Caco-2 (cell line): Measurements from ENCODE around the gene FUBP3. TPM values are rescaled to one million over a fixed set of nuclear protein-coding genes. Genes with fewer than 3 reads are reported as not detected.

Experiments
- BruUV-seq: library from RNA; stranded (reverse); fragments of 400-500 nt; replicated peaks from 2 replicates; lab custom pipeline; 2021; lab: Mats Ljungman, UMichigan
- CTCF ChIA-PET: fragments of 300-600 bp; sonication (Branson Sonifier 250); formaldehyde crosslinking; loops from one replicate; lab custom pipeline; 2022; ENCODE audit warnings: antibody characterized with exemption; lab: Charles Lee
- POLR2A ChIA-PET: fragments of 300-600 bp; sonication (Branson Sonifier 250); formaldehyde crosslinking; loops from one replicate; lab custom pipeline; 2022; ENCODE audit warnings: antibody characterized with exemption; lab: Charles Lee
- DNase-seq, 2 experiments: peaks; one replicate each; pipeline versions ENCODE4 v3.0.0 to v3.0.0-alpha.2; 2020 to 2022
- H3K27me3 ChIP-seq: replicated peaks from 2 replicates; pipeline ENCODE4 v1.6.0; 2011; ENCODE audit warnings: low read length; ENCODE audit not compliant: control insufficient read depth, insufficient read depth
- H3K36me3 ChIP-seq: 2 replicates; pipeline ENCODE4 v1.5.1; 2011; ENCODE audit warnings: low read length; ENCODE audit not compliant: control insufficient read depth, insufficient read depth
- H3K4me1 ChIP-seq: fragments of 250-450 bp; sonication (Bioruptor Pico); 2 replicates; pipeline ENCODE4 v1.5.1; 2020; ENCODE audit warnings: mild to moderate bottlenecking
- H3K4me3 ChIP-seq: 2 replicates; pipeline ENCODE4 v1.5.1; 2011; ENCODE audit warnings: low read depth, mild to moderate bottlenecking, control low read depth, low read length
- H3K9me3 ChIP-seq: fragments of 250-450 bp; sonication (Bioruptor Pico); 2 replicates; pipeline ENCODE4 v1.5.1; 2020; ENCODE audit warnings: mild to moderate bottlenecking, moderate library complexity
- H3K27ac Mint-ChIP-seq: one replicate; pipeline ENCODE4 v1.8.0; 2022; ENCODE audit warnings: mixed read lengths; ENCODE audit not compliant: unreplicated experiment
- H3K27me3 Mint-ChIP-seq: one replicate; pipeline ENCODE4 v1.8.0; 2022; ENCODE audit warnings: mixed read lengths; ENCODE audit not compliant: insufficient read depth, unreplicated experiment
- H3K36me3 Mint-ChIP-seq: one replicate; pipeline ENCODE4 v1.8.0; 2022; ENCODE audit warnings: mild to moderate bottlenecking, mixed read lengths; ENCODE audit not compliant: insufficient read depth, unreplicated experiment
- H3K4me1 Mint-ChIP-seq: one replicate; pipeline ENCODE4 v1.8.0; 2022; ENCODE audit warnings: low read depth, mixed read lengths; ENCODE audit not compliant: unreplicated experiment
- H3K4me3 Mint-ChIP-seq: one replicate; pipeline ENCODE4 v1.8.0; 2022; ENCODE audit warnings: mild to moderate bottlenecking, moderate library complexity, mixed read lengths; ENCODE audit not compliant: unreplicated experiment
- H3K9me3 Mint-ChIP-seq: one replicate; pipeline ENCODE4 v1.8.0; 2022; ENCODE audit warnings: mixed read lengths; ENCODE audit not compliant: unreplicated experiment
- intact Hi-C: fragments of 100-400 bp; cut with micrococcal nuclease; formaldehyde crosslinking; loops from one replicate; pipeline ENCODE4 v1.10.0; 2022; ENCODE audit not compliant: unreplicated experiment
- total RNA-seq: library from RNA; stranded (reverse); gene quantifications from 2 replicates; pipeline ENCODE4 v1.2.3, GENCODE V29; 2022
- TF ChIP-seq, protein P1 (sequence below), 2 experiments: fragments of 200-600 bp in 1 of 2; IDR thresholded peaks; 1 replicate in 1 of 2; 2 replicates in 1 of 2; pipeline versions ENCODE4 v1.5.1 to v1.8.0; 2011 to 2022; ENCODE audit warnings: antibody characterized with exemption in 1 of 2, control low read depth in 1 of 2, inconsistent platforms in 1 of 2, low read depth in 1 of 2, low read length in 1 of 2, mild to moderate bottlenecking in 1 of 2, moderate library complexity in 1 of 2; ENCODE audit not compliant: insufficient read depth in 1 of 2, severe bottlenecking in 1 of 2, unreplicated experiment in 1 of 2

Gene FUBP3
- total RNA-seq, 1 experiment from 2014 or later: 76.1 TPM

DNA sequence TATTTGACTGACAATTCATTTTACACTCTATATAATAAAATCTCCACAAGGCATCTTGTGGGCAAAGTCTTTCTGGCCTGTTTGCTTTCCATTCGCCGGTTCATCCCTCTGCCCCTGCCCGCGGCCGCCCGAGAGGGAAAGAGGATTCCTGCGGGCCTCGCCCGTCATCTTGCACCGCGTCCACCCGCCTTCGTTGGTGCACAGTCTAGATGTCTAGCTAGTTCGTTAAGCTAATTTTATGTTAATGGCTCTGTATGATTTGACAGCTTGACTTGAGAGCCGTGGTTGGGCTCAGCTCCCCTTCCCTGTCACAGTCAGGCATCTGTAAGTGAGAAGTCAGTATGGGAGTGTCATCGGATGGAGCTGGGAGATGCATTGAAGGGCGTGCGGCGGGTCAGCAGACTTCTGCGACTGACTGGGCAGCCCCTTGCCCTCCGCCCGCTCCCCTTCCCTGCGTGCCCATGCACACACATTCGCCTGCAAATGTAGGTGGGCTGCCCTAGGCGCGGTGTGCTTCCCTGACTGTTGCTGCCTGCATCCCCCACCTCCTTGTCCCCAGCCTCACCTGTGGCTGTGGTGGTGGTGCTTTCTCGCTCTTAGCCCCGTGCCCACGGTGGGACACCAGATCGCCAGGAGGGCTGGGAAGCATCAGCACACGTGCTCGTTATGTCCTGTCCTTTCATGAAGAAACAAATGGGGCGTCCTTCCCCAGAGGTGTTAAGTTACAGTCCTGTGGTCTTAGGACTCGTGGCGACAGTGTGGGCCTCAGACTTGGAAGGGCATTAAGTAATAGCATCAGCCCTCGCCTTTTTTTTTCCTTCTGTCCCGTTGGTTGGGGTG, 59.1 kb downstream of the FUBP3 start:
- H3K27me3 Mint-ChIP-seq: no peaks in the 10 kb centered on the region
- Histone ChIP-seq H3K4me1 (no peaks in the 10 kb centered on the region), H3K4me3 (no peak overlapping the region), H3K9me3 (no peaks in the 10 kb centered on the region), H3K36me3 (no peaks in the 10 kb centered on the region; the same call in none of the 2 replicates), H3K27me3 (no peaks in the 10 kb centered on the region)
- peaks cover 42% of the 10 kb centered on the region for H3K36me3 Mint-ChIP-seq
- no peaks in the 10 kb centered on the region for H3K4me1 Mint-ChIP-seq
- no peaks in the 10 kb centered on the region for H3K9me3 Mint-ChIP-seq
- POLR2A ChIA-PET: no interaction called here
- TF ChIP-seq, protein P1, sequence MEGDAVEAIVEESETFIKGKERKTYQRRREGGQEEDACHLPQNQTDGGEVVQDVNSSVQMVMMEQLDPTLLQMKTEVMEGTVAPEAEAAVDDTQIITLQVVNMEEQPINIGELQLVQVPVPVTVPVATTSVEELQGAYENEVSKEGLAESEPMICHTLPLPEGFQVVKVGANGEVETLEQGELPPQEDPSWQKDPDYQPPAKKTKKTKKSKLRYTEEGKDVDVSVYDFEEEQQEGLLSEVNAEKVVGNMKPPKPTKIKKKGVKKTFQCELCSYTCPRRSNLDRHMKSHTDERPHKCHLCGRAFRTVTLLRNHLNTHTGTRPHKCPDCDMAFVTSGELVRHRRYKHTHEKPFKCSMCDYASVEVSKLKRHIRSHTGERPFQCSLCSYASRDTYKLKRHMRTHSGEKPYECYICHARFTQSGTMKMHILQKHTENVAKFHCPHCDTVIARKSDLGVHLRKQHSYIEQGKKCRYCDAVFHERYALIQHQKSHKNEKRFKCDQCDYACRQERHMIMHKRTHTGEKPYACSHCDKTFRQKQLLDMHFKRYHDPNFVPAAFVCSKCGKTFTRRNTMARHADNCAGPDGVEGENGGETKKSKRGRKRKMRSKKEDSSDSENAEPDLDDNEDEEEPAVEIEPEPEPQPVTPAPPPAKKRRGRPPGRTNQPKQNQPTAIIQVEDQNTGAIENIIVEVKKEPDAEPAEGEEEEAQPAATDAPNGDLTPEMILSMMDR (IDR thresholded peaks at IDR 0.05; ENCODE audit: insufficient read depth in 1 of 2, low read depth in 1 of 2, low read length in 1 of 2, severe bottlenecking in 1 of 2, unreplicated experiment in 1 of 2): no peak
- intact Hi-C loops: no loop called here
- CTCF ChIA-PET: no interaction called here
- DNase-seq: no peak
- H3K27ac Mint-ChIP-seq: no peak overlapping the region
- no TSS peak for BruUV-seq
- no peak overlapping the region for H3K4me3 Mint-ChIP-seq

DNA sequence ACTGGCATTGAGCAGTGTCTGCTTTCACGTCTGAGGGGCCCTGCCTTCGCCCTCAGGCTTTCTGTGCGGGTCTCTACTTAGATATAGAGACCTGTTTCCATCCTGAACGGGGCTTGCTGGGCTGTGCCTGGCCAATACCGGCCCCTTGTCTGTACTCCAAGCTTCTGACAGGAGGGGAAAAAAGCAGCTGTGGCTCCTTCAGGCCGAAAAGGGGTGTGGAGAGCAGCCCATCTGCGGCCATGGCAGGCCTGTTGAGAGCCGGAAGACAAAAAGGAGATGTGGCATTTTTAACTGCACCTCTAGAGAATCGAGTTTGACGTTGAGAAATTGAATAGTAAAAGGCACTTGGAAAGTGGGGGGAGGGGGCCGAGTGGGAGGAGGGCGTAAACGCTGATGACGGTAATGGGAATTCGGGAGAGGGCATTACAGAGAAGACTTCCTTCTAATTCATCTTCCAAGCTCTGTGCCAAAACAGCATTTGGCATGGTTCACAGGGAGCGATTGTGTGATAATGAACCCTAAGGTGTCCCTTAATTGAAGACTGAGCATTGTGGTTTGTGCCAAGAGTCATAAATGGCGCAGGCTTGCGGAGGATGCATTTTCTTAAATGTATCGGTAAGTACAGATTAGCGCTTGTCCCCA, 59.9 kb downstream of the FUBP3 start:
- H3K27me3 Mint-ChIP-seq: no peaks in the 10 kb centered on the region
- no peak for DNase-seq
- no peak overlapping the region for H3K4me3 Mint-ChIP-seq
- H3K27ac Mint-ChIP-seq: no peak overlapping the region
- intact Hi-C loops: no loop called here
- H3K9me3 ChIP-seq: no peaks in the 10 kb centered on the region
- H3K4me1 ChIP-seq: no peaks in the 10 kb centered on the region
- BruUV-seq: no TSS peak
- H3K27me3 ChIP-seq: no peaks in the 10 kb centered on the region
- CTCF ChIA-PET: no interaction called here
- no peaks in the 10 kb centered on the region for H3K9me3 Mint-ChIP-seq
- no peaks in the 10 kb centered on the region; the same call in none of the 2 replicates for H3K36me3 ChIP-seq
- TF ChIP-seq, protein P1 (IDR thresholded peaks at IDR 0.05; ENCODE audit: insufficient read depth in 1 of 2, low read depth in 1 of 2, low read length in 1 of 2, severe bottlenecking in 1 of 2, unreplicated experiment in 1 of 2): no peak
- peaks cover 34% of the 10 kb centered on the region for H3K36me3 Mint-ChIP-seq
- H3K4me1 Mint-ChIP-seq: no peaks in the 10 kb centered on the region
- POLR2A ChIA-PET: no interaction called here
- H3K4me3 ChIP-seq: no peak overlapping the region

DNA sequence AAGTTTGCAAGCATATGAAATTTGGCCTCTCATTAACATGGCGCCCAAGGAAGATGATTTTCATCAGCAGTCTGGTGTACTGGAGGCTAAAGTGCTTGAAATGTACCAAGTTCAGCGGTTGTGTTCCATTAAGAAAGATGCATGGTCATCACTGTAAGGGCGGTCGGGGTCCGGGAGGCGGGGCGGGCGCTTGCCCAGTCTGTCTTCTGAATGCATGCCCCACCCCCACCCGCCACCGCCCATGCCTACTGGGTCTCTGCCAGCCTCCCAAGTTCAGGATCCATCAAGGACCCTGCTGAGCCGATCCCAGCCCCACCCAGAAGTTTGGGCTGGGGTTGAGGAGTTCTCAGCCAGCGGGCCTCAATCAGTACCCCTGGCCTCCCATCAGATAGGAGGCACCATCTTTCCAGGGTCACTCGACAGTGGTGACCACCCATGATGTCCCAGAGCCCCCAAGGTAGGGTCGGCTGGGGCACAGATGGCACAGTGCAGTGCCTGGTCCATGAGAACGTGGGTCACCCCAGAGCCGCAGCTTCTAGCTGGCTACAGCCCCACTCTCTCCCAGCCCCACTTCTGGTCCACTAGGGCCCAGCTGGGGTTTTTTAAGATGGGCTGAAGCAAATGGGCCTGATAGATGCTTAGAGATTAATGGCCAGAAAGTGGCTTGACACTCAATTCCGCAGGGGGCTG, 60.6 kb downstream of the FUBP3 start:
- Mint-ChIP-seq H3K27me3 (no peaks in the 10 kb centered on the region), H3K4me1 (no peaks in the 10 kb centered on the region), H3K27ac (no peak overlapping the region), H3K9me3 (no peaks in the 10 kb centered on the region), H3K36me3 (peaks cover 28% of the 10 kb centered on the region), H3K4me3 (no peak overlapping the region)
- no peaks in the 10 kb centered on the region for H3K9me3 ChIP-seq
- TF ChIP-seq, protein P1 (IDR thresholded peaks at IDR 0.05; ENCODE audit: insufficient read depth in 1 of 2, low read depth in 1 of 2, low read length in 1 of 2, severe bottlenecking in 1 of 2, unreplicated experiment in 1 of 2): no peak
- no peaks in the 10 kb centered on the region for H3K4me1 ChIP-seq
- no peak for DNase-seq
- CTCF ChIA-PET: no interaction called here
- no peaks in the 10 kb centered on the region; the same call in none of the 2 replicates for H3K36me3 ChIP-seq
- H3K27me3 ChIP-seq: no peaks in the 10 kb centered on the region
- intact Hi-C loops: loop anchor here (5.0 kb wide), 1 partner anchor 42 kb away; no protein-coding TSS in a partner anchor
- POLR2A ChIA-PET: no interaction called here
- no peak overlapping the region for H3K4me3 ChIP-seq
- no TSS peak for BruUV-seq
